ENCODE measurements around the gene GLB1L.

DNA sequence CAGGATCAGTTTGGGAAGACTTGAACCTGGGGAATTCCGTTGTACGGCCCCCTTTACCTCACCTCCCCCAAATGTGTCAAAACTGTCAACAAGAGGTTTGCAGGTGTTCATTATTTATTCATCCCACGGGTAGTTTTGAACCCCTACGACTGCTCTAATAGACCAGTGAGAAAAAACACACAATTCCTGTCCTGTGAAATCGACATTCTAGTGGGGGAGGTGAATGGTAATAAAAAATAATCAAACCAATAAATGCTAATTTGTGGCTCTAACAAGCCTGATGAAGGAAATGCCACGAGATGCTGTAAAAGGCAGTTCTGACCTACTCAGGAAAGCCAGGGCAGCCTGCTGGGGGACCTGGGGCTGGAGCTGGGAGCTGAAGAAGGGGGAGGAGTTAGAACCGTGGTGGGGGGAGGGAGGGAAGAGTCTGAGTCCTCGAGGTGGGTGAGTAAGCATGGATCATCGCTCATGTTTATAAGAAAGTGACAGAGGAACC lies 33.5 kb upstream of the GLB1L start:
- TF ChIP-seq, protein P1, sequence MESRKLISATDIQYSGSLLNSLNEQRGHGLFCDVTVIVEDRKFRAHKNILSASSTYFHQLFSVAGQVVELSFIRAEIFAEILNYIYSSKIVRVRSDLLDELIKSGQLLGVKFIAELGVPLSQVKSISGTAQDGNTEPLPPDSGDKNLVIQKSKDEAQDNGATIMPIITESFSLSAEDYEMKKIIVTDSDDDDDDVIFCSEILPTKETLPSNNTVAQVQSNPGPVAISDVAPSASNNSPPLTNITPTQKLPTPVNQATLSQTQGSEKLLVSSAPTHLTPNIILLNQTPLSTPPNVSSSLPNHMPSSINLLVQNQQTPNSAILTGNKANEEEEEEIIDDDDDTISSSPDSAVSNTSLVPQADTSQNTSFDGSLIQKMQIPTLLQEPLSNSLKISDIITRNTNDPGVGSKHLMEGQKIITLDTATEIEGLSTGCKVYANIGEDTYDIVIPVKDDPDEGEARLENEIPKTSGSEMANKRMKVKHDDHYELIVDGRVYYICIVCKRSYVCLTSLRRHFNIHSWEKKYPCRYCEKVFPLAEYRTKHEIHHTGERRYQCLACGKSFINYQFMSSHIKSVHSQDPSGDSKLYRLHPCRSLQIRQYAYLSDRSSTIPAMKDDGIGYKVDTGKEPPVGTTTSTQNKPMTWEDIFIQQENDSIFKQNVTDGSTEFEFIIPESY (IDR thresholded peaks at IDR 0.05; ENCODE audit: borderline replicate concordance, low read depth) = no peak
- TF ChIP-seq EZH2phosphoT487 (IDR thresholded peaks at IDR 0.05; ENCODE audit: borderline replicate concordance, low read depth) (no peak), TAF1 (IDR thresholded peaks at IDR 0.05; ENCODE audit: borderline replicate concordance, low read depth, low read length) (no peak), POLR2AphosphoS5 (IDR thresholded peaks at IDR 0.05; ENCODE audit: low read depth, low read length) (no peak)
- TF ChIP-seq, protein P2, sequence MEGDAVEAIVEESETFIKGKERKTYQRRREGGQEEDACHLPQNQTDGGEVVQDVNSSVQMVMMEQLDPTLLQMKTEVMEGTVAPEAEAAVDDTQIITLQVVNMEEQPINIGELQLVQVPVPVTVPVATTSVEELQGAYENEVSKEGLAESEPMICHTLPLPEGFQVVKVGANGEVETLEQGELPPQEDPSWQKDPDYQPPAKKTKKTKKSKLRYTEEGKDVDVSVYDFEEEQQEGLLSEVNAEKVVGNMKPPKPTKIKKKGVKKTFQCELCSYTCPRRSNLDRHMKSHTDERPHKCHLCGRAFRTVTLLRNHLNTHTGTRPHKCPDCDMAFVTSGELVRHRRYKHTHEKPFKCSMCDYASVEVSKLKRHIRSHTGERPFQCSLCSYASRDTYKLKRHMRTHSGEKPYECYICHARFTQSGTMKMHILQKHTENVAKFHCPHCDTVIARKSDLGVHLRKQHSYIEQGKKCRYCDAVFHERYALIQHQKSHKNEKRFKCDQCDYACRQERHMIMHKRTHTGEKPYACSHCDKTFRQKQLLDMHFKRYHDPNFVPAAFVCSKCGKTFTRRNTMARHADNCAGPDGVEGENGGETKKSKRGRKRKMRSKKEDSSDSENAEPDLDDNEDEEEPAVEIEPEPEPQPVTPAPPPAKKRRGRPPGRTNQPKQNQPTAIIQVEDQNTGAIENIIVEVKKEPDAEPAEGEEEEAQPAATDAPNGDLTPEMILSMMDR (IDR thresholded peaks at IDR 0.05) = no peak
